HepG2 (cell line): ENCODE results near the gene COLGALT1. TPM values are rescaled to one million over a fixed set of nuclear protein-coding genes. Genes with fewer than 3 reads are reported as not detected.
"Not testable (repeated sequence)": the region's sequence is repeated elsewhere in the genome, so short reads cannot be mapped to it uniquely, and the experiment has no call there.

Experiments used
- ATAC-seq: fragments of 200-7000 bp; cut with Tn5 transposase; 3 replicates; pipeline ENCODE4 v1.9.1; 2020; ENCODE audit warnings: mild to moderate bottlenecking, moderate library complexity
- BruUV-seq: library from RNA; stranded (reverse); fragments of 400-500 nt; replicated peaks from 2 replicates; lab custom pipeline; 2021; lab: Mats Ljungman, UMichigan
- CTCF ChIA-PET: fragments of 300-600 bp; formaldehyde crosslinking; extraction: SDS; loops from one replicate; lab custom pipeline; 2021; ENCODE audit warnings: low total read pairs, inconsistent platforms, low intra/inter-chr PET ratio; lab: Yijun Ruan, JAX
- POLR2A ChIA-PET: fragments of 350-600 bp; sonication (Branson Sonifier 250); formaldehyde crosslinking; loops from one replicate; lab custom pipeline; 2020; ENCODE audit warnings: antibody characterized with exemption, inconsistent platforms; lab: Yijun Ruan, JAX
- DNase-seq: peaks from one replicate; pipeline ENCODE4 v3.0.0-alpha.2; 2015; ENCODE audit warnings: low spot score
- FAIRE-seq: peaks from 3 replicates; lab custom pipeline; 2011; peaks lifted over from hg19 to GRCh38; lab: Jason Lieb, UNC
- H2AFZ ChIP-seq: one replicate; pipeline ENCODE4 v1.6.1; 2011; ENCODE audit warnings: low read length, inconsistent platforms
- H3K27ac ChIP-seq: fragments of 300-600 bp; 3 replicates; pipeline ENCODE4 v1.8.0; 2011; ENCODE audit warnings: mixed run types, mild to moderate bottlenecking, mixed read lengths, low read length, inconsistent platforms; ENCODE audit not compliant: insufficient read depth; ENCODE audit errors: extremely low read length
- H3K27me3 ChIP-seq, 2 experiments: fragments of 200-600 bp in 1 of 2; 2 replicates in 1 of 2; 3 replicates in 1 of 2; pipeline versions ENCODE4 v1.6.0 to v1.8.0; 2011; ENCODE audit warnings: low read length in 2 of 2, mild to moderate bottlenecking in 2 of 2, moderate library complexity in 2 of 2, inconsistent platforms in 1 of 2; ENCODE audit not compliant: insufficient read depth in 2 of 2, control insufficient read depth in 1 of 2
- H3K36me3 ChIP-seq, 2 experiments: fragments of 200-600 bp in 1 of 2; replicated peaks in 1 of 2; 2 replicates in 1 of 2; 3 replicates in 1 of 2; pipeline versions ENCODE4 v1.5.1 to v1.8.0; 2011; ENCODE audit warnings: low read length in 2 of 2, inconsistent platforms in 1 of 2; ENCODE audit not compliant: insufficient read depth in 2 of 2, control insufficient read depth in 1 of 2
- H3K4me1 ChIP-seq: 2 replicates; pipeline ENCODE4 v1.5.1; 2012; ENCODE audit warnings: low read length, inconsistent platforms; ENCODE audit not compliant: insufficient read depth
- H3K4me2 ChIP-seq: 2 replicates; pipeline ENCODE4 v1.6.0; 2011; ENCODE audit warnings: low read depth, low read length, inconsistent platforms
- H3K4me3 ChIP-seq, 3 experiments: fragments of 200-600 bp in 1 of 3; sonication (generic), shearing (Covaris generic) in 1 of 3; replicated peaks in 1 of 3; 2 replicates each; pipeline ENCODE4 v1.5.1; 2011 to 2016; ENCODE audit warnings: low read length in 3 of 3, inconsistent platforms in 2 of 3, low read depth in 2 of 3, mild to moderate bottlenecking in 2 of 3, control low read depth in 1 of 3, mixed read lengths in 1 of 3; ENCODE audit not compliant: insufficient read depth in 1 of 3
- H3K79me2 ChIP-seq: one replicate; pipeline ENCODE4 v1.6.1; 2011; ENCODE audit warnings: low read length, inconsistent platforms; ENCODE audit not compliant: insufficient read depth
- H3K9ac ChIP-seq: 2 replicates; pipeline ENCODE4 v1.6.0; 2011; ENCODE audit warnings: mild to moderate bottlenecking, low read depth, low read length, inconsistent platforms; ENCODE audit not compliant: insufficient read depth
- H3K9me3 ChIP-seq: 2 replicates; pipeline ENCODE4 v1.5.1; 2012; ENCODE audit warnings: mild to moderate bottlenecking, low read length
- H4K20me1 ChIP-seq: 2 replicates; pipeline ENCODE4 v1.6.0; 2011; ENCODE audit warnings: inconsistent platforms, mild to moderate bottlenecking, low read length, moderate library complexity; ENCODE audit not compliant: insufficient read depth
- ADNP ChIP-seq: sonication (generic); formaldehyde crosslinking; IDR thresholded peaks from 2 replicates; pipeline ENCODE4 v1.4.0; 2020; ENCODE audit warnings: missing genetic modification reagents
- KDM1A ChIP-seq: IDR thresholded peaks from 2 replicates; pipeline ENCODE4 v1.6.1; 2016; ENCODE audit warnings: missing compliant biosample characterization
- RCOR2 ChIP-seq: IDR thresholded peaks from 2 replicates; pipeline ENCODE4 v1.6.1; 2016; ENCODE audit warnings: missing biosample characterization, missing genetic modification reagents
- ZMYM3 ChIP-seq: sonication (generic); formaldehyde crosslinking; IDR thresholded peaks from 2 replicates; pipeline ENCODE4 v1.5.1; 2020; ENCODE audit warnings: mild to moderate bottlenecking, missing genetic modification reagents
- ZNF629 ChIP-seq: sonication (generic); formaldehyde crosslinking; conservative IDR thresholded peaks from 2 replicates; pipeline ENCODE4 v1.5.0; 2020; ENCODE audit warnings: missing genetic modification reagents
- ZNF776 ChIP-seq: sonication (generic); formaldehyde crosslinking; IDR thresholded peaks from 2 replicates; pipeline ENCODE4 v1.4.0; 2020; ENCODE audit warnings: mild to moderate bottlenecking, missing genetic modification reagents
- WGBS: methylation state at CpG from one replicate; pipeline ENCODE4 v1.1.6; 2017; ENCODE audit warnings: low lambda C conversion rate; 5-methylcytosine and 5-hydroxymethylcytosine counted together
- in situ Hi-C: cut with HindIII; loops from 2 replicates; pipeline ENCODE4 v1.10.0; 2017; ENCODE audit warnings: low pct_unique_long_range_greater_than_20kb; ENCODE audit not compliant: extremely low pct_ligation_motif_present
- intact Hi-C: fragments of 100-400 bp; cut with micrococcal nuclease; formaldehyde crosslinking; loops from one replicate; pipeline ENCODE4 v1.10.0; 2022; ENCODE audit not compliant: unreplicated experiment
- polyA plus RNA-seq, 8 experiments: library from polyadenylated mRNA; depleted of rRNA in 3 of 8; stranded (reverse) in 7 of 8; unstranded in 1 of 8; fragments of >200 nt; fragmentation: Illumina TruSeq in 4 of 8; extraction: Trizol in 4 of 8; gene quantifications; 2 replicates each; pipeline versions ENCODE4 v1.2.1 to v1.2.3, GENCODE V29; 2011 to 2016; ENCODE audit warnings: low read depth in 4 of 8, missing spikeins in 1 of 8, mixed read lengths in 1 of 8; ENCODE audit not compliant: insufficient read depth in 1 of 8
- total RNA-seq, 5 experiments: library from RNA; depleted of rRNA; stranded (reverse); fragments of >200 nt; fragmentation: Illumina TruSeq; extraction: Trizol; gene quantifications; 2 replicates each; pipeline ENCODE4 v1.2.3, GENCODE V29; 2016; ENCODE audit warnings: low read depth in 1 of 5
- TF ChIP-seq, protein P1 (sequence below): sonication (generic); formaldehyde crosslinking; IDR thresholded peaks from 2 replicates; pipeline ENCODE4 v1.8.1; 2023; ENCODE audit warnings: mild to moderate bottlenecking, missing genetic modification reagents

Gene COLGALT1
- total and polyA plus RNA-seq, 2 of the 13 experiments (the other 11 are each of a cell fraction or from before 2014, with no cell fraction given): 58.0 to 211 TPM

DNA sequence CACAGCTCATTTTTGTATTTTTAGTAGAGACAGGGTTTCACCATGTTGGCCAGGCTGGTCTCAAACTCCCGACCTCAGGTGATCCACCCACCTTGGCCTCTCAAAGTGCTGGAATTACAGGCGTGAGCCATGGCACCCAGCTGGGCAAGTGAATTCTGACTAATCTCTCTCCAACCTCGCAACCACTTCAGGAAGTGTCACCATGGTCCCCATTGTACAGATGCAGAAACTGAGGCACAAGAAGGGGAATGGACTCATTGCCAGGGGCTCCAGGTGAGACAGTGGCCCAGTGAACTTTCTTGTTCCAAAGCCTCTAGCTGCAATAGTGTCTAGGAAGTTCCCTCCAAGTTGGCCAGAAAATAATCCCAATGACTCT lies 46.9 kb upstream of the COLGALT1 start:
- intact Hi-C loops, ATAC-seq, H2AFZ ChIP-seq, in situ Hi-C loops, H4K20me1 ChIP-seq, FAIRE-seq, H3K36me3 ChIP-seq, H3K27me3 ChIP-seq, BruUV-seq, H3K9me3 ChIP-seq, DNase-seq: not testable (repeated sequence)
- Histone ChIP-seq H3K27ac (peak overlapping the region; percentile 93), H3K79me2 (peaks cover 20% of the 10 kb centered on the region), H3K4me2 (peak overlapping the region; percentile 61), H3K9ac (peak overlapping the region; percentile 72), H3K4me1 (peaks cover 52% of the 10 kb centered on the region), H3K4me3 (peak overlapping the region in 1 of 3 experiments; percentile 16; a peak in 1 of 6 replicates)
- ChIA-PET CTCF (interaction anchor here (2.2 kb wide), 1 partner anchor 13 kb away, joined by 7 read pairs; no protein-coding TSS in a partner anchor), POLR2A (interaction anchor here (1.1 to 4.3 kb wide), 4 partner anchors 9 to 346 kb away, joined by 3 to 45 read pairs (median 4); partner anchors contain the start of gene MVB12A)
- 49% methylated on average over 3 of the region's 3 CpGs for WGBS
- TF ChIP-seq RCOR2: 0 out of 2 replicates have a peak, but pooled peaks have one; percentile 14
- TF ChIP-seq, protein P1, sequence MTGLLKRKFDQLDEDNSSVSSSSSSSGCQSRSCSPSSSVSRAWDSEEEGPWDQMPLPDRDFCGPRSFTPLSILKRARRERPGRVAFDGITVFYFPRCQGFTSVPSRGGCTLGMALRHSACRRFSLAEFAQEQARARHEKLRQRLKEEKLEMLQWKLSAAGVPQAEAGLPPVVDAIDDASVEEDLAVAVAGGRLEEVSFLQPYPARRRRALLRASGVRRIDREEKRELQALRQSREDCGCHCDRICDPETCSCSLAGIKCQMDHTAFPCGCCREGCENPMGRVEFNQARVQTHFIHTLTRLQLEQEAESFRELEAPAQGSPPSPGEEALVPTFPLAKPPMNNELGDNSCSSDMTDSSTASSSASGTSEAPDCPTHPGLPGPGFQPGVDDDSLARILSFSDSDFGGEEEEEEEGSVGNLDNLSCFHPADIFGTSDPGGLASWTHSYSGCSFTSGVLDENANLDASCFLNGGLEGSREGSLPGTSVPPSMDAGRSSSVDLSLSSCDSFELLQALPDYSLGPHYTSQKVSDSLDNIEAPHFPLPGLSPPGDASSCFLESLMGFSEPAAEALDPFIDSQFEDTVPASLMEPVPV: 0 out of 2 replicates have a peak, but pooled peaks have one; percentile 36
- 0 out of 2 replicates have a peak, but pooled peaks have one; percentile 35 for TF ChIP-seq ZNF776 (CRISPR knock-in tag)
- TF ChIP-seq ZNF629 (CRISPR knock-in tag): peak; percentile 95
- TF ChIP-seq ZMYM3 (CRISPR knock-in tag): peak; percentile 77; the same call in 1 of the 2 replicates
- peak; percentile 20; the same call in 1 of the 2 replicates for TF ChIP-seq ADNP (CRISPR knock-in tag)
- 0 out of 2 replicates have a peak, but pooled peaks have one; percentile 42 for TF ChIP-seq KDM1A (CRISPR knock-in tag)
